Measurements from ENCODE around the gene ANO5.

DNA sequence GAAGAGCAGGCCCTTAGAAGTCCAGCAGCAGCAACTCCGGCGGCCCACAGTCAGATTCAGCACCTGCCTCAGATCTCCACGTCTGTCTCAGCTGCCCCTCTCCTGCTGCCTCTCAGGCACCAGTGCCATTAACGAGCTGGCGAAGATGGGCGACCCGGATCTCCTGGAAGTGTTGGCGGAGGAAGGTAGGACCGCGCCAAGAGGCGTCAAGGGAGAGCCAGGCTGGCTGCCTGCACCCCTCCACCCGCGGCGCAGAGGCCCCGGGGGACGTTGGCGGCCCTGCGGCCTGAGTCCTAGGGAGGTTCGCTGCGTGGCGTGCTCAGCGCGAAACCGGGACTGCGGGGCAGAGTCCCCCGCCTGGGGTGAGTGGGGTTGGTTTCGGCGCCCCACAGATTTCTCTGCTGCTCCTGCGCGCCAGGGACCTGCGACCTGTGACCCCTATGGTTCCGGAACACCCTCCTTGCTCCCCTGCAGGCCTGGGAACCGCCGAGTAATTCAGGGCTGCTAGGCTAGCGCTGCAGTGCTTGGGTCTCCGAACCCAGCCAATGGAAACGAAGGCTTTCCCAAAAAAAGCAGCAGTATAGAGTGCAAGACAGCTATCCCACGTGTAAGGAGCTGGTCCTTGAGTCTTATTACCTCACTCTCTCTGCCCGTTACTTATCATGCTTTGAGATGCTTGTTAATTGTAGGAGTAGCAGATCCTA is 615 bp downstream of the ANO5 start:
- TF ChIP-seq, protein P1, sequence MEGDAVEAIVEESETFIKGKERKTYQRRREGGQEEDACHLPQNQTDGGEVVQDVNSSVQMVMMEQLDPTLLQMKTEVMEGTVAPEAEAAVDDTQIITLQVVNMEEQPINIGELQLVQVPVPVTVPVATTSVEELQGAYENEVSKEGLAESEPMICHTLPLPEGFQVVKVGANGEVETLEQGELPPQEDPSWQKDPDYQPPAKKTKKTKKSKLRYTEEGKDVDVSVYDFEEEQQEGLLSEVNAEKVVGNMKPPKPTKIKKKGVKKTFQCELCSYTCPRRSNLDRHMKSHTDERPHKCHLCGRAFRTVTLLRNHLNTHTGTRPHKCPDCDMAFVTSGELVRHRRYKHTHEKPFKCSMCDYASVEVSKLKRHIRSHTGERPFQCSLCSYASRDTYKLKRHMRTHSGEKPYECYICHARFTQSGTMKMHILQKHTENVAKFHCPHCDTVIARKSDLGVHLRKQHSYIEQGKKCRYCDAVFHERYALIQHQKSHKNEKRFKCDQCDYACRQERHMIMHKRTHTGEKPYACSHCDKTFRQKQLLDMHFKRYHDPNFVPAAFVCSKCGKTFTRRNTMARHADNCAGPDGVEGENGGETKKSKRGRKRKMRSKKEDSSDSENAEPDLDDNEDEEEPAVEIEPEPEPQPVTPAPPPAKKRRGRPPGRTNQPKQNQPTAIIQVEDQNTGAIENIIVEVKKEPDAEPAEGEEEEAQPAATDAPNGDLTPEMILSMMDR (IDR thresholded peaks at IDR 0.05): no peak
- no peak for TF ChIP-seq POLR2A (IDR thresholded peaks at IDR 0.05)
- TF ChIP-seq EP300 (IDR thresholded peaks at IDR 0.05): no peak
